GM23248 (cell line): Measurements from ENCODE around the gene DYRK1B.

ENCODE experiments used
- EZH2 ChIP-seq: fragments of 200-600 bp; sonication (generic); IDR thresholded peaks from 2 replicates; pipeline ENCODE4 v1.6.1; 2018; ENCODE audit warnings: antibody characterized with exemption, mild to moderate bottlenecking; ENCODE audit not compliant: insufficient read depth, poor library complexity, severe bottlenecking
- EZH2phosphoT487 ChIP-seq: fragments of 200-600 bp; sonication (generic); IDR thresholded peaks from 2 replicates; pipeline ENCODE4 v1.6.1; 2018; ENCODE audit warnings: antibody characterized with exemption, moderate library complexity, mild to moderate bottlenecking, low read depth; ENCODE audit not compliant: insufficient read depth

DNA sequence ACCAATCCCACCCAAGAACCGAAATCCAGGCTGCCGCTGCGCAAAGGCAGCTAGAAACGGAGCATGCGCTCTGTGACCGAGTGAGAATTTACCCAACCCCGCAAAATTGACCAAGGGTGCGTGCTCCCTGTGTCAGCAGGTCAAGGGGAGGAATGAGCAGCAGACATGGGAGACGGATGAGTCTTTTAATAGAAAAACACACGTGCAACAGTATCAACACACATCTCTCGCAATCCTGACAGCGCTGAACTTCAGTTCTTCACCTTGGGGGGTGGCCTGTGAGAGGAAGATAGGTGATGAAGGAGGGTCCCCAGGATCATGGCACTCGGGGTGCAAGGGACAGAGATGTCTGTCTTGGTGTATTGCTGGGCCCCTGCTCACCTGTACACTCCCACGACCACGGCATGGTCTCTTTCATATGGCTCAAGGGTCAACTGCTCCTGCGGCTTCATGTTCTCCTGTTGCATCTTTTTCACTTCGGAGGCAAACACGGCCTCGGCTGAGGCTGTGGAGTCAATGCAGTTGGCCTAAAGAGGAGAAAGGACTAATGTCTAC, 402 bp upstream of the DYRK1B start:
- TF ChIP-seq EZH2: no peak
- TF ChIP-seq EZH2phosphoT487: no peak
